Vagina (tissue), 2 donors: ENCODE data around the gene LRRC4C. TPM values are rescaled to one million over a fixed set of nuclear protein-coding genes. Genes with fewer than 3 reads are reported as not detected.

Experiments used
- DNase-seq, 2 donors: peaks; one replicate each; pipeline ENCODE4 v3.0.0-alpha.2; 2017; ENCODE audit errors: extremely low spot score in 2 of 2
- H3K27ac ChIP-seq: fragments of 200-600 bp; sonication (generic); one replicate; pipeline ENCODE4 v1.5.1; 2019
- H3K27me3 ChIP-seq: fragments of 200-600 bp; sonication (generic); one replicate; pipeline ENCODE4 v1.5.1; 2019
- H3K36me3 ChIP-seq, 2 donors: fragments of 200-600 bp; sonication (generic); one replicate each; pipeline ENCODE4 v1.5.1; 2017 to 2019
- H3K4me1 ChIP-seq: fragments of 200-600 bp; sonication (generic); one replicate; pipeline ENCODE4 v1.5.1; 2019
- H3K4me3 ChIP-seq, 2 donors: fragments of 200-600 bp; sonication (generic); 1 replicate in 1 of 2; 2 replicates in 1 of 2; pipeline ENCODE4 v1.5.1; 2016 to 2019
- H3K9me3 ChIP-seq: fragments of 200-600 bp; sonication (generic); one replicate; pipeline ENCODE4 v1.5.1; 2019
- CTCF ChIP-seq, 3 experiments: fragments of 450-650 bp in 2 of 3; fragments of 200-600 bp in 1 of 3; sonication (generic) in 1 of 3; IDR thresholded peaks; one replicate each; pipeline ENCODE4 v1.5.1; 2017 to 2019; ENCODE audit warnings: antibody characterized with exemption in 3 of 3, mild to moderate bottlenecking in 2 of 3, moderate library complexity in 2 of 3
- POLR2A ChIP-seq, 2 donors: fragments of 450-650 bp; IDR thresholded peaks; one replicate each; pipeline ENCODE4 v1.6.1; 2017; ENCODE audit warnings: antibody characterized with exemption in 2 of 2, mild to moderate bottlenecking in 2 of 2, moderate library complexity in 2 of 2
- POLR2AphosphoS5 ChIP-seq, 2 donors: sonication (generic); formaldehyde crosslinking; IDR thresholded peaks; one replicate each; pipeline ENCODE4 v1.9.0; 2017; ENCODE audit warnings: antibody characterized with exemption in 2 of 2, mild to moderate bottlenecking in 2 of 2, low read depth in 1 of 2; ENCODE audit not compliant: insufficient read depth in 1 of 2
- intact Hi-C: fragments of 100-400 bp; cut with DNase I; formaldehyde crosslinking; loops from one replicate; pipeline ENCODE4 v1.15.1; 2023
- total RNA-seq: library from RNA; depleted of rRNA; stranded (reverse); fragments of >200 nt; gene quantifications from one replicate; pipeline ENCODE4 v1.2.3, GENCODE V29; 2016

Gene LRRC4C
- total RNA-seq, 1 donor from 2014 or later = 5.6 TPM

- DNase-seq = no peak
- no peak overlapping the region for H3K27ac ChIP-seq
- no peaks in the 10 kb centered on the region for H3K4me1 ChIP-seq
- TF ChIP-seq POLR2A (IDR thresholded peaks at IDR 0.05) = no peak
- no peaks in the 10 kb centered on the region for H3K36me3 ChIP-seq
- intact Hi-C loops = no loop called here
- H3K27me3 ChIP-seq = no peaks in the 10 kb centered on the region
- H3K4me3 ChIP-seq = no peak overlapping the region
- no peaks in the 10 kb centered on the region for H3K9me3 ChIP-seq
These were observed 1121.4 kb downstream of the LRRC4C start for GRCh38 chr11:40338062-40338461.

GRCh38 chr11:40337118-40337517 is 1122.3 kb downstream of the LRRC4C start:
- Histone ChIP-seq H3K4me3 (no peak overlapping the region), H3K27ac (no peak overlapping the region), H3K36me3 (no peaks in the 10 kb centered on the region), H3K27me3 (no peaks in the 10 kb centered on the region), H3K9me3 (no peaks in the 10 kb centered on the region), H3K4me1 (no peaks in the 10 kb centered on the region)
- no peak for TF ChIP-seq POLR2A (IDR thresholded peaks at IDR 0.05)
- TF ChIP-seq POLR2AphosphoS5 (IDR thresholded peaks at IDR 0.05; ENCODE audit: insufficient read depth in 1 of 2, low read depth in 1 of 2) = no peak
- DNase-seq = no peak
- intact Hi-C loops = no loop called here

GRCh38 chr11:40328890-40329614 is 1130.4 kb downstream of the LRRC4C start:
- Histone ChIP-seq H3K4me3 (no peak overlapping the region), H3K27me3 (no peaks in the 10 kb centered on the region), H3K9me3 (no peaks in the 10 kb centered on the region), H3K36me3 (no peaks in the 10 kb centered on the region), H3K4me1 (no peaks in the 10 kb centered on the region), H3K27ac (no peak overlapping the region)
- no peak for DNase-seq
- no peak for TF ChIP-seq CTCF (IDR thresholded peaks at IDR 0.05)
- peak in 1 of 2 donors; percentile 64 for TF ChIP-seq POLR2AphosphoS5 (IDR thresholded peaks at IDR 0.05; ENCODE audit: insufficient read depth in 1 of 2, low read depth in 1 of 2)
- intact Hi-C loops = no loop called here

- H3K27ac ChIP-seq = no peak overlapping the region
- TF ChIP-seq CTCF (IDR thresholded peaks at IDR 0.05) = no peak
- TF ChIP-seq POLR2A (IDR thresholded peaks at IDR 0.05) = no peak
- TF ChIP-seq POLR2AphosphoS5 (IDR thresholded peaks at IDR 0.05; ENCODE audit: insufficient read depth in 1 of 2, low read depth in 1 of 2) = no peak
These were observed 1136.2 kb downstream of the LRRC4C start for GRCh38 chr11:40323241-40323640.

GRCh38 chr11:40321537-40321936 is 1137.9 kb downstream of the LRRC4C start:
- DNase-seq = no peak
- H3K27ac ChIP-seq = no peak overlapping the region

More at GRCh38 chr11:40323241-40323640, 1136.2 kb downstream of the LRRC4C start:
- no peak for DNase-seq
- H3K36me3 ChIP-seq = no peaks in the 10 kb centered on the region
- H3K4me3 ChIP-seq = no peak overlapping the region
- no peaks in the 10 kb centered on the region for H3K27me3 ChIP-seq
- no peaks in the 10 kb centered on the region for H3K4me1 ChIP-seq
- no peaks in the 10 kb centered on the region for H3K9me3 ChIP-seq
- intact Hi-C loops = no loop called here

More at GRCh38 chr11:40321537-40321936, 1137.9 kb downstream of the LRRC4C start:
- H3K4me3 ChIP-seq = no peak overlapping the region
- no peak for TF ChIP-seq POLR2AphosphoS5 (IDR thresholded peaks at IDR 0.05; ENCODE audit: insufficient read depth in 1 of 2, low read depth in 1 of 2)
- no peak for TF ChIP-seq POLR2A (IDR thresholded peaks at IDR 0.05)
- TF ChIP-seq CTCF (IDR thresholded peaks at IDR 0.05) = no peak
- no peaks in the 10 kb centered on the region for H3K9me3 ChIP-seq
- H3K4me1 ChIP-seq = no peaks in the 10 kb centered on the region
- intact Hi-C loops = no loop called here
- no peaks in the 10 kb centered on the region for H3K36me3 ChIP-seq
- H3K27me3 ChIP-seq = no peaks in the 10 kb centered on the region
